Adrenal gland (tissue), 5 donors: ENCODE data around the gene GLI2.

Source experiments
- CTCF ChIP-seq, 6 experiments: fragments of 450-650 bp in 4 of 6; fragments of 200-600 bp in 2 of 6; sonication (generic) in 1 of 6; IDR thresholded peaks; 1 replicate in 5 of 6; 2 replicates in 1 of 6; pipeline versions ENCODE4 v1.5.1 to v1.8.0; 2016 to 2021; ENCODE audit warnings: antibody characterized with exemption in 6 of 6, mild to moderate bottlenecking in 2 of 6, moderate library complexity in 1 of 6
- POLR2A ChIP-seq, 2 donors: fragments of 450-650 bp; IDR thresholded peaks; one replicate each; pipeline ENCODE4 v1.6.1; 2017; ENCODE audit warnings: antibody characterized with exemption in 2 of 2, mild to moderate bottlenecking in 2 of 2, moderate library complexity in 1 of 2
- donor health status: DM: no; HTN: no; CAD: no.

- no peak for TF ChIP-seq CTCF (IDR thresholded peaks at IDR 0.05)
- TF ChIP-seq POLR2A (IDR thresholded peaks at IDR 0.05): no peak
Measured at GRCh38 chr2:120767486-120768005, 31.9 kb downstream of the GLI2 start.
